Fibroblast of lung (primary cell): Measurements from ENCODE around the gene DENND5B.

ENCODE experiments used
- CTCF ChIP-seq, 2 donors: IDR thresholded peaks in 1 of 2; conservative IDR thresholded peaks in 1 of 2; 1 replicate in 1 of 2; 2 replicates in 1 of 2; pipeline ENCODE4 v1.5.1; 2011 to 2012; ENCODE audit warnings: low read length in 2 of 2, control low read depth in 1 of 2, inconsistent platforms in 1 of 2, low read depth in 1 of 2, mild to moderate bottlenecking in 1 of 2
- EZH2 ChIP-seq: IDR thresholded peaks from 2 replicates; pipeline ENCODE4 v1.5.1; 2012; ENCODE audit warnings: low read length, control low read depth, mild to moderate bottlenecking; ENCODE audit errors: missing control alignments

DNA sequence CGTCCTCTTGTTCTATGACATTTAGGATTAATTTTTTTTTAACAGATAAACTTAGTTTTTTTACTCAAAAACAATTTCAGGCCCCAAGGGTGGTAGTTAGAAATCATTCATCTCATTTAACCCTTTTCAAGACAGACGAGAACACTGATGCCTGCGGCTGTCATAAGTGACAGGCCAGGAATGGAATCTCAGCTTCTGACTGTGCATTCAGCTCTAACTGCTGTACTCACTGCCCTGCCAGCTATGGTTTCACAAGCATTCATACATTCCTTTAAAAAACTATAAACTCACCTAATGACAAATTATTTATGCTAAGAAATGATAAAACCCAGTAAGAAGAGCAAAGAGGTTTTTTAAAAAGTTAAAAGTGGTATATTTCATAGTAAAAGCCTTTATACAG is 8.8 kb downstream of the DENND5B start:
- TF ChIP-seq CTCF (conservative IDR thresholded peaks at IDR 0.05 in 1 of 2, IDR thresholded peaks at IDR 0.05 in 1 of 2; ENCODE audit: low read depth in 1 of 2, low read length in 2 of 2) (no peak), EZH2 (no peak)
